ENCODE measurements around the gene GRXCR2.
"Not testable (repeated sequence)": the region's sequence is repeated elsewhere in the genome, so short reads cannot be mapped to it uniquely, and the experiment has no call there.

Gene GRXCR2

DNA sequence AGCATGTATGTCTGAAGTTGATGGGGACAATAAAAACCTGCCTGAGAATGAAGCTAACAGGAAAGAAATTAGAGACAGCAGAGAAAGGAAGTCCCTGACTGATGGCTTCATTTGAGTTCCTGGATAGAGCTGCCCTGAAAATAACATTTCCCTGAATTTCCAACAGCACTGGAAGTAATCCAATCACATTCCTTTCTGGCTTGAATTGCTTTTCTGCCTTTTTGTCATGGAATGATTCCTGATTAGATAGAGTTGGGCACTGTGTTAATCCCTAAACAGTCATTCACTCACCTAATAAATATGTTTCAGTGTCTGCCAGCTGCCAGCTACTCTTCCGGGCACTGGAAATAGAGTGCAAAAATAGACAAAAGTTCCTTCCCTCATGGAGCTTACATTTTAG is 33.6 kb upstream of the GRXCR2 start:
- no peak for TF ChIP-seq CTCF (IDR thresholded peaks at IDR 0.05; ENCODE audit: control insufficient read depth, extremely low read depth, insufficient read depth)
- no peak for DNase-seq (ENCODE audit: low read depth)

DNA sequence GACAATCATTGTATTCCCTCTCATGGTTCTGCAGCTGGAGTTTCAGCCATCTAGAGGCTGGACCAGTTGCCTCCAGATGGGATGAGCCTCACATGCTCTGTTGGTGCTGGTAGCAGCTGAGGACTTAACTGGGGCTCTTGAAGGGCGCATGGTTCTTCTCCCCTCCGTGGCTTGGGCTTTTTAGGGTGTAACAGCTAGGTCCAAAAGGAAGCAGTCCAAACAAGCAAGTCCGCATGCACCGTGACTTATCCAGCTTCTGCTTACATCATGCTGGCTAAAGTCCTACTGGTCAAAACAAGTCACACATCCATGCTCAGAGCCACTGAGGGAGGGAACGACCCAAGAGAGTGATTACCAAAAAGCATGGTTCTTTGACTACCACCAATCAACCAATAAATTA is 31.9 kb upstream of the GRXCR2 start:
- DNase-seq (ENCODE audit: low read depth), result no peak
- H3K4me3 ChIP-seq (ENCODE audit: low read depth, low read length), result no peak overlapping the region
- no peak for TF ChIP-seq CTCF (IDR thresholded peaks at IDR 0.05; ENCODE audit: control insufficient read depth, extremely low read depth, insufficient read depth)

More for the DNA sequence above, 33.6 kb upstream of the GRXCR2 start:
- no peak overlapping the region for H3K4me3 ChIP-seq (ENCODE audit: low read depth, low read length)

- no peak for TF ChIP-seq CTCF (IDR thresholded peaks at IDR 0.05; ENCODE audit: control insufficient read depth, extremely low read depth, insufficient read depth)
- DNase-seq (ENCODE audit: low read depth), result no peak
- H3K4me3 ChIP-seq (ENCODE audit: low read depth, low read length), result no peak overlapping the region
Observed at GRCh38 chr5:145903867-145904266, 31.1 kb upstream of the GRXCR2 start.

- no peak overlapping the region for H3K4me3 ChIP-seq (ENCODE audit: low read depth, low read length)
- TF ChIP-seq CTCF (IDR thresholded peaks at IDR 0.05; ENCODE audit: control insufficient read depth, extremely low read depth, insufficient read depth), result no peak
- DNase-seq (ENCODE audit: low read depth), result no peak
Observed at GRCh38 chr5:145903113-145903512, 30.3 kb upstream of the GRXCR2 start.

- no peak for TF ChIP-seq CTCF (IDR thresholded peaks at IDR 0.05; ENCODE audit: control insufficient read depth, extremely low read depth, insufficient read depth)
- H3K4me3 ChIP-seq (ENCODE audit: low read depth, low read length), result no peak overlapping the region
- peak; percentile 62 for DNase-seq (ENCODE audit: low read depth)
Observed at GRCh38 chr5:145902421-145902820, 29.6 kb upstream of the GRXCR2 start.

DNA sequence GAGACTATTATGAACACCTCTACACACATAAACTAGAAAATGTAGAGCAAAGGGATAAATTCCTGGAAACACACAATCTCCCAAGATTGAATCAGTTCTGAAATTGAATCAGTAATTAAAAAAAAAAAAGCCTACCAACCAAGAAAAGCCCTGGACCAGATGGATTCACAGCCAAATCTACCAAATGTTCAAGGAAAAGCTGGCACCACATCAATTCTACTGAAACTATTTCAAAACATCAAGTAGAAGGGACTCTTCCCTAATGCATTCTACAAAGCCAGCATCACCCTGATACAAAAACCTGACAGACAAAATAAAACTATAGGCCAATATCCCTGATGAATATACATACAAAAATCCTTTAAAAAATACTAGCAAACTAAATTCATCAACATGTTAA is 25.4 kb upstream of the GRXCR2 start:
- no peak overlapping the region for H3K4me3 ChIP-seq (ENCODE audit: low read depth, low read length)
- TF ChIP-seq CTCF (IDR thresholded peaks at IDR 0.05; ENCODE audit: control insufficient read depth, extremely low read depth, insufficient read depth), result no peak
- DNase-seq (ENCODE audit: low read depth), result no peak

GRCh38 chr5:145891378-145891777 is 18.6 kb upstream of the GRXCR2 start:
- not testable (repeated sequence) for H3K4me3 ChIP-seq (ENCODE audit: low read depth, low read length); DNase-seq (ENCODE audit: low read depth)

GRCh38 chr5:145889611-145890010 is 16.8 kb upstream of the GRXCR2 start:
- no peak for TF ChIP-seq CTCF (IDR thresholded peaks at IDR 0.05; ENCODE audit: control insufficient read depth, extremely low read depth, insufficient read depth)
- no peak for DNase-seq (ENCODE audit: low read depth)
- H3K4me3 ChIP-seq (ENCODE audit: low read depth, low read length), result no peak overlapping the region
